Esophagus squamous epithelium (tissue), 4 donors: Measurements from ENCODE around the gene NRCAM.

Experiments
- CTCF ChIP-seq, 6 experiments: fragments of 450-650 bp in 4 of 6; fragments of 200-600 bp in 2 of 6; sonication (generic) in 2 of 6; IDR thresholded peaks; one replicate each; pipeline ENCODE4 v1.5.1; 2016 to 2019; ENCODE audit warnings: antibody characterized with exemption in 6 of 6, mild to moderate bottlenecking in 4 of 6, moderate library complexity in 4 of 6
- POLR2A ChIP-seq, 4 donors: fragments of 450-650 bp; IDR thresholded peaks; one replicate each; pipeline ENCODE4 v1.6.1; 2017; ENCODE audit warnings: antibody characterized with exemption in 4 of 4, mild to moderate bottlenecking in 4 of 4, moderate library complexity in 3 of 4

GRCh38 chr7:108224387-108224786 lies 231.8 kb downstream of the NRCAM start:
- no peak for TF ChIP-seq CTCF (IDR thresholded peaks at IDR 0.05)
- TF ChIP-seq POLR2A (IDR thresholded peaks at IDR 0.05), result no peak
